ENCODE measurements around the gene ANKRD24. TPM values are rescaled to one million over a fixed set of nuclear protein-coding genes. Genes with fewer than 3 reads are reported as not detected.
"Not testable (repeated sequence)": the region's sequence is repeated elsewhere in the genome, so short reads cannot be mapped to it uniquely, and the experiment has no call there.

Gene ANKRD24
- total RNA-seq, 1 donor from 2014 or later, result 1.6 TPM

GRCh38 chr19:4196009-4196408 is 13.5 kb downstream of the ANKRD24 start:
- no peak for DNase-seq (ENCODE audit: low spot score)
- intact Hi-C loops (cut with DNase I), result no loop called here

- intact Hi-C loops (cut with DNase I), result no loop called here
- DNase-seq (ENCODE audit: low spot score), result no peak
Observed at GRCh38 chr19:4196587-4197148, 14.2 kb downstream of the ANKRD24 start.

GRCh38 chr19:4197228-4197624 is 14.7 kb downstream of the ANKRD24 start:
- DNase-seq (ENCODE audit: low spot score), result no peak
- intact Hi-C loops (cut with DNase I), result no loop called here

- intact Hi-C loops (cut with DNase I), result no loop called here
- DNase-seq (ENCODE audit: low spot score), result no peak
Observed at GRCh38 chr19:4197625-4198466, 15.4 kb downstream of the ANKRD24 start.

- no peak for DNase-seq (ENCODE audit: low spot score)
- intact Hi-C loops (cut with DNase I), result no loop called here
Observed at GRCh38 chr19:4198467-4199126, 16.1 kb downstream of the ANKRD24 start.

- intact Hi-C loops (cut with DNase I), result loop anchor here (5.0 kb wide), 1 partner anchor 57 kb away; no protein-coding TSS in a partner anchor
- DNase-seq (ENCODE audit: low spot score), result no peak
Observed at GRCh38 chr19:4199699-4200293, 17.3 kb downstream of the ANKRD24 start.

GRCh38 chr19:4200940-4201542 is 18.6 kb downstream of the ANKRD24 start:
- intact Hi-C loops (cut with DNase I), result loop anchor here (5.0 kb wide), 1 partner anchor 59 kb away; no protein-coding TSS in a partner anchor
- no peak for DNase-seq (ENCODE audit: low spot score)

- intact Hi-C loops (cut with DNase I), result loop anchor here (5.0 kb wide), 1 partner anchor 59 kb away; no protein-coding TSS in a partner anchor
- DNase-seq (ENCODE audit: low spot score), result no peak
Observed at GRCh38 chr19:4201798-4202197, 19.3 kb downstream of the ANKRD24 start.

GRCh38 chr19:4206818-4207484 is 24.5 kb downstream of the ANKRD24 start:
- intact Hi-C loops (cut with DNase I), result loop anchor here (5.0 kb wide), 1 partner anchor 540 kb away; no protein-coding TSS in a partner anchor
- no peak for DNase-seq (ENCODE audit: low spot score)

- intact Hi-C loops (cut with DNase I), result loop anchor here (5.0 kb wide), 1 partner anchor 541 kb away; no protein-coding TSS in a partner anchor
- DNase-seq (ENCODE audit: low spot score), result no peak
Observed at GRCh38 chr19:4208385-4209094, 26.1 kb downstream of the ANKRD24 start.

- intact Hi-C loops (cut with DNase I), result no loop called here
Observed at GRCh38 chr19:4210166-4210731, 27.8 kb downstream of the ANKRD24 start.

GRCh38 chr19:4213116-4213515 is 30.6 kb downstream of the ANKRD24 start:
- no peak for DNase-seq (ENCODE audit: low spot score)
- intact Hi-C loops (cut with DNase I), result no loop called here

More at GRCh38 chr19:4210166-4210731, 27.8 kb downstream of the ANKRD24 start:
- DNase-seq (ENCODE audit: low spot score), result no peak

GRCh38 chr19:4215807-4216206 is 33.3 kb downstream of the ANKRD24 start:
- no peak for DNase-seq (ENCODE audit: low spot score)
- intact Hi-C loops (cut with DNase I), result no loop called here

- intact Hi-C loops (cut with DNase I), result no loop called here
- DNase-seq (ENCODE audit: low spot score), result no peak
Observed at GRCh38 chr19:4216846-4217245, 34.4 kb downstream of the ANKRD24 start.

GRCh38 chr19:4217429-4218264 is 35.2 kb downstream of the ANKRD24 start:
- DNase-seq (ENCODE audit: low spot score), result no peak
- intact Hi-C loops (cut with DNase I), result no loop called here

- intact Hi-C loops (cut with DNase I); DNase-seq (ENCODE audit: low spot score): not testable (repeated sequence)
Observed at GRCh38 chr19:4218523-4218922, 36.0 kb downstream of the ANKRD24 start.

- DNase-seq (ENCODE audit: low spot score), result no peak
- intact Hi-C loops (cut with DNase I), result no loop called here
Observed at GRCh38 chr19:4220188-4220587, 37.7 kb downstream of the ANKRD24 start.
